ENCODE measurements around the gene CPTP.
A peak's percentile ranks its signal among the peaks of the same experiment; 100 is the strongest.

CPTP gene

DNA sequence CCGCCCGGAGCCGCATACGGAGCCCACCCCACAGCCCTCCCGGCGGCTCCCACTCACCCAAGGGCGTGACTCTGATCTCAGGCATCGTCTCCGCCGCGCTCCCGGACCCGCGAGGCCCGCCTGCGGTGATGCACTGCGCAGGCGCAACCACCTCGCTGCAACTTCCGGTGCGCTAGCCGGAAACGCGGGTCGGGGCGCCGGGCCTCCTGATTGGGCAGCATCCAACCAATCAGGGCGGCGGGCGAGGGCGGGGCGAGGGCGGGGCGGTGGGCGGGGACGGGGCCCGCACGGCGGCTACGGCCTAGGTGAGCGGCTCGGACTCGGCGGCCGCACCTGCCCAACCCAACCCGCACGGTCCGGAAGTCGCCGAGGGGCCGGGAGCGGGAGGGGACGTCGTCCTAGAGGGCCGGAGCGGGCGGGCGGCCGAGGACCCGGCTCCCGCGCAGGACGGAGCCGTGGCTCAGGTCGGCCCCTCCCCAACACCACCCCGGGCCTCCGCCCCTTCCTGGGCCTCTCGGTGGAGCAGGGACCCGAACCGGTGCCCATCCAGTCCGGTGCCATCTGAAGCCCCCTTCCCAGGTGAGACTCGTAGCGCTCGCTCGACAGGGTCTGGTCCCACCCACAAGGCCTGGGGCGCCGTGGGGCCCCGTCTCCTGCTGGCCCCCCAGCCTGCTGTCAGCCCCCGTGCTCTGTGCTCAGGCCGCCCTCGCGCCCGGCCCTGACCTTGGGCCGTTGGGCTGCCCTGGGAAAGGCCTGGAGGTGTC is at the start of gene CPTP, which contains the start of gene INTS11:
Gene CPTP (plus strand): TSS at position 279 of the 764 bp plus-strand sequence. CDS start 2,109 bp downstream, outside the sequence.
Gene INTS11 (minus strand): TSS at position 137 of the 764 bp plus-strand sequence. CDS start 52 bp downstream, at position 85.
- DNase-seq = peak; percentile 95 to 98

DNA sequence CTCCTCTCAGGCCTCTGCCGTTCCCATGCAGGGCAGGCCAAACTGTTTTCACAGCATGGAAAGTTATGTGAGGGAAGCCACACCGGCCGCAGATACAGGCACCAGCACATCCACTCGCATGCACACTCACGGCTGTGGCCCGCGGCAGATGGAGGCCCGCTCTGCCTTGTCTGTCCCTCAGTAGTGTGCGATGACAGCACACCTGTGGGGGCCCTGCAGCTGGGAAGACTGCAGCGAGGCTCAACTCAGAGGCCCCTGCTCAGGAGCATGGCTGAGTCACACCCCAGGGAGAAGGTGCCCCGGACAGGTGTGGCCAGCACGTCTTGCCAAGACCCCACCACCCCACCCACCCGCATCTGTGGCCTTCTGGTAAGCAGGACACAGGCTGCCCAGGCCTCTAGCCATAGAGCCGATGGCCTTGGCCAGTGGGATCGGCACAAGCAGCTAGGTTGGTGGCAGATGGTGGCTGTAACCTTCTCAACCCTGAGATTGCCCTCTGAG is 49.6 kb upstream of the CPTP start:
- no peak for DNase-seq

DNA sequence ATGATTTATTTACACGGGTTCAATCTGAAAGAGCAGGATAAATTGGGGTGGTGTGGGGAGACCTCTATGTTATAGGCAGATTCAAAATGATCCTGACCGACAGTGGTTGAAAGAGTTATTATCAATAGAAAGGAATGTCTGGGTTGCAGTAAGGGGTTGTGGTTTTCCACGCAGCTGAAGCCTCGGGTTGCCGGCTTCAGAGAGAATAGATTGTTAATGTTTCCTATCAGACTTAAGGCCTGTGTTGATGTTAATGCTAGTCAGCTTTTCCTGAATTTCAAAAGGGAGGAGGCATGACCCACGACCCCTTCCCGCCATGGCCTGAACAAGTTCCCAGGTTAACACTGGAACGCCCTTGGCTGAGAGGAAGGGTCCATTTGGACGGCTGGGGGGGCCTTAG is 48.8 kb upstream of the CPTP start:
- no peak for DNase-seq

DNA sequence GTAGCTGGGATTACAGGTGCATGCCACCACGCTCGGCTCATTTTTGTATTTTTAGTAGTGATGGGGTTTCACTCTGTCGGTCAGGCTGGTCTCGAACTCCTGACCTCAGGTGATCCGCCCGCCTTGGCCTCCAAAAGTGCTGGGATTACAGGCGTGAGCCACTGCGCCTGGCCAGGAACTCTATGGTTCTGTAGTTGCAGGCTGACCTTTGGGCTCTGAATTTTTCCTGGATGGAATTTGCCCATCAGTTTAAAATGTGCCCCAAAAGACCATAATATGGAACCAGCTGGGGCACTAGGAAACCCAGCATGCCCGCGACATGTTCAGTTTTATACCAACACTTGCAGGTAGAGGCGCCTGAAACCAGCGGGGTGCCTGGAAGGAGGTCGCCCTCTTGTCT is 46.0 kb upstream of the CPTP start:
- no peak for DNase-seq

DNA sequence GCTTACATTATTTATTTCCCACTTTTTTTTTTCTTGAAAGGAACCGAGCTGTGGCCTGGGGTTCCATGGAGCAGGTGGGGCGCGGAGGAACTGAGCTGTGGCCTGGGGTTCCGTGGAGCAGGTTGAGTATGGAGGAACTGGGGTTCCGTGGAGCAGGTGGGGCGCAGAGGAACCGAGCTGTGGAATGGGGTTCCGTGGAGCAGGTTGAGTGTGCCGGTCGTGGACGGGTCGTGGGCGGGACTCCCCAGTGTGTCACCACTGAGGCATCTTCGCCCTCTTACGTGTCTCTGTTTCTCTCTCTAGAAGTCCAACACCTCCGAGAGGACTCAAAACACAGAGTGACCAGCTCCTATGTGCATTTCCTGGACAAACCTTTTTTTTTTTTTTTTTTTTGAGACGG is 45.6 kb upstream of the CPTP start:
- no peak for DNase-seq

DNA sequence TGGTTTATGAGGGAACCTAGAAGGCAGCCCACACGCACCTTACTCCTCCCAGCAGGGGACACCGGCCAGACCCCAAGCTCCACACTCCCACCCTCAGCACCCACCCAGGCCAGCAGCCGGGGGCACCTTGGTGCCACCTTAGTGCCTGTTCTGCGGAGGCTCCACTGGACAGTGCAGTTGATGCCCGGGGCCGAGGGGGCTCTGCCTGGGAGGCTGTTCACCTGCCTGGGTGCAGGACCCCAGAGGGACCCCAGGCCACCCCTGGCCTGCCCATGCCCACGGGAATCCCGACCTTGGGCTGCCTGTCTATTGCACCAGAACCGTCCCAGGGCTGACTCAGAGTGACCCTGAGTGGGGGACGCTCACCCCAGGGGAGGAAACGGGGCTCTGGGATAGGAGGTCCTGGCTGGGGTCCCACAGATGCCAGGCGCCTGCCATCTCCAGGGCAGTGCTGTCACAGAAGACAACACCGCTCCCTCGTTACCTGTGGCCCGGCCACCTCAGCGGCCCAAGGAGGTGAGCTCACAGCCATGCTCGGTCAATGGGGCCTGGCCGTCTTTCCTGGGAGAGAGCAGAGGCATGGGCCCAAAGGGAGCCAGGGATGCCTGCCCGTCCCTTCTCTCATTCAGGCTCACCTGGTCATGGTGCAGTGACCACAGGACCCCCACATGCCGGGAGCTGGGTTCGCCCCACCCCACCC is 43.7 kb upstream of the CPTP start:
- no peak for DNase-seq

DNA sequence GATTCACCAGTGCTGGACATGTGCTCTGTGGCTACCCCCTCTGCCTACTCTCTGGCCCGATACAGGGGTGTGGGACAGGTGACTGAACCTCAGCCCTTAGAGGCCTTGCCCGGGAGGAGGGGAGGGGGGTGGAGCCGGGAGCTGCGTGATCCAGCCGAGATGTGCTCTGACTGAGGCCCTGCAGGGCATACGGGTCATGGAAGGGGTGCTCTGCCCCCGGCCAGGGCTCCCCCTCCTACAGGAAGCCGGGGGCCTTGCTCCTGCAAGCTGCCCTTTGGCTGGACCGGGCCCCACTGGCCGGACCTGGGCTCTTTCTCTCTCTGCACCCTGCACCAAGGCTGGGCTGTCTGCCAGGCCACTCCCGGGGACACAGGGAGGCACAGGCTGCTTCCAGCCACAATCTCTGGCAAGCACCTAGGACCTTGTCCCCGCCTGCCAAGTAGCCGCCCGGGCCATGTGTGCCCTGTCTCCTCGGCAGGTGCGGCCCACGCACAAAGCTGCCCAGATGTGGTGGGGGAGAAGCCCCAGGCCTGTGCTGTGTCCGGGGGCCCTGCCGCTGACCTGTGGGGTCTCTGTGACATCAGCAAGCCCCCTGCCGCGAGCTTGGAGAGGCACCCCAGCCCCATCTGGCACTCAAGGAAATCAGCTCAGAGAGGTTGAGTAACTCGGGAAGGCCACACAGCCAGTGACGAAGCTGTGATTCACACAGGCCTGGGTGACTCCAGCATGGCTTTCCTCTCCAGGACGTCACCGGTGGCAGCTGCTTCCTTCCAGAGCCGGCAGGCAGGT is 42.9 kb upstream of the CPTP start:
- DNase-seq = no peak

DNA sequence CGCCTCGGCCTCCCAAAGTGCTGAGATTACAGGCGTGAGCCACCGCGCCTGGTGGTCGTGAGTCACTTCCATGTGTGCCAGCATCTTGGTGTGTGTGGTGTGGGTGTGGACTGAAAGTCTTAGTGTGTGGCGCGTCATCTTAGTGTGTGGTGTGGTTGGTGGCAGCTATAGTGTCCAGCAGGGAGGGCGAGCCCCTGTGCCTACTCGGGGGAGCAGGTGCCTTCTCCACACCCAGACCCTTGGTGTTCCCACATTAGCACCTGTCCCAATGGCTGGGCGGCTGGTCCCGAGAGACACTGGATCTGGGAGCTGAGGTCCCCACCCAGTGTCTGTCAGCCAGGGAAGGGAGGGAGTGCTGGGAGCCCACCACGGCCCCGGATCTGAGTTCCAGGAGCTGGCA is 41.6 kb upstream of the CPTP start:
- no peak for DNase-seq

DNA sequence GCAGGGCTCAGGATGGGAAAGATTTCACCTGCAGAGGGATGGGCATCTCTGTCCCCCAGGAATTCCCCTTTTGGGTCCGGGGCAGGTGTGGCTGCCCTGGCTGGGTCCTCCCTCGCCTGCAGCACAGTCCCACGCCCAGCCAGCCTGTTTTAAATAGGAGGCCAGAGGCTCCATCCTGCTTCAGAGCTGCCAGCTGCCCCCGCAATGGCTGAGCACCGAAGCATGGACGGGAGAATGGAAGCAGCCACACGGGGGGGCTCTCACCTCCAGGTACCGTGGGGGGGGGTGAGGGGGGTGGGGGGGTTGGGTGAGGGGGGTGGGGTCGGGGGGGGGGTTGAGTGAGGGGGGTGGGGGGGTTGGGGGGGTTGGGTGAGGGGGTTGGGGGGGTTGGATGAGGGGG is 40.8 kb upstream of the CPTP start:
- DNase-seq = no peak

DNA sequence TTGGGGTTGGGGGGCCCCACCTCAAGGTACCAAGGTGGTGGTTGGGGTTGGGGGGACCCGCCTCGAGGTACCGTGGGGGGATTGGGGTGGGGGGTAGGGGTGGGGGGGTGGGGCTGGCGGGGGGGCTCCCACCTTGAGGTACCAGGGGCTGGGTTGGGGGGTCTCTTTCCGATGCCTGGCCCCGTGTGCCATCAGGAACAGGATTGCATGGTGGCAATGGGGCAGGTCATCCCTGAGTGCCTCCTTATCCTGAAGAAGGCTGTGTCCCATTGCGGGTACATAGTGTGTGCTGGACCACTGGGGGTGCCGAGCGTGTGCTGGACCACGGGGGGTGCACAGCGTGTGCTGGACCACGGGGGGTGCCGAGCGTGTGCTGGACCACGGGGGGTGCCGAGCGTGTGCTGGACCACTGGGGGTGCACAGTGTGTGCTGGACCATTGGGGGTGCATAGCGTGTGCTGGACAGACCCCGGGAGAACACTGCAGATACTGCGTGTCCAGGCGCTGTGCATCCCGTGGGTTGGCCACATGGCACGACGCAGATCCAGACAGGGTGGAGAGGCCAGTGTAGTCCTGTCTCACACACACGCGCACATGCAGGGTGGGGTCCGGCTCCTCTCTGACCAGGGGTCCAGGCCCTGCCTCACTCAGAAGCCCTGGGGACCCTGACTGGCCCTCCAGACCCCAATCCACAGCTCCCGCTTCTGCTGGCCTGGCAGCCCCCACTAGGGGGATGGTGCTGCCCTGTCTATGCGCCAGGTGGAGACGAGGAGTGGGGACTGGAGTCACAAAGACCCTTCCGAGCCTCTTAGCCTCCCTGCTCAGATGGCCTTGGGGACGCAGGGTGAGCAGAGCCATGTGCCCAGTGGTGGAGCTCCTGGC is 40.1 kb upstream of the CPTP start:
- no peak for DNase-seq

DNA sequence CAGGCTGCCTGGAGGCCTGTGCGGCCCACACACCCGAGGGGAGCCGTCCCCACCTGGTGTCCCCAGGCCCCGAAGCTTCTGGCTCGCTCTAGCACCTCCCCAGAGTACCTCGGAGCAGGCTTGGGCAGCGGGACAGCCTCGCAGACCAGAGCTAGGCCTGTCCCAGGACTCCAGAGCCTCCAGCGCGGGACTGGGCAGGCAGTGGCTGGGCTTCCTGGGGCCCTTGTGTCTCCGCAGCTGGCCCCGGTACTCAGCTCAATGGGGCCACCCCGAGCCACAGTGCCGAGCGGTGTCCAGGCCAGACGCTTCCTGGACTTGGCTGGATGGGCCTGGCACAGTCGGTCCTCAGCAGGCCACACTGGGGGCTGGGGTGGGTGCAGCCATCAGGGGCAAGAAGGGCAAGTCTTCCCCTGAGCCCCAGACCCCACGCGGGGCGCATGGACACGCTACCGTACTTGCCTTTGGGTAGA is 39.5 kb upstream of the CPTP start:
- no peak for DNase-seq

DNA sequence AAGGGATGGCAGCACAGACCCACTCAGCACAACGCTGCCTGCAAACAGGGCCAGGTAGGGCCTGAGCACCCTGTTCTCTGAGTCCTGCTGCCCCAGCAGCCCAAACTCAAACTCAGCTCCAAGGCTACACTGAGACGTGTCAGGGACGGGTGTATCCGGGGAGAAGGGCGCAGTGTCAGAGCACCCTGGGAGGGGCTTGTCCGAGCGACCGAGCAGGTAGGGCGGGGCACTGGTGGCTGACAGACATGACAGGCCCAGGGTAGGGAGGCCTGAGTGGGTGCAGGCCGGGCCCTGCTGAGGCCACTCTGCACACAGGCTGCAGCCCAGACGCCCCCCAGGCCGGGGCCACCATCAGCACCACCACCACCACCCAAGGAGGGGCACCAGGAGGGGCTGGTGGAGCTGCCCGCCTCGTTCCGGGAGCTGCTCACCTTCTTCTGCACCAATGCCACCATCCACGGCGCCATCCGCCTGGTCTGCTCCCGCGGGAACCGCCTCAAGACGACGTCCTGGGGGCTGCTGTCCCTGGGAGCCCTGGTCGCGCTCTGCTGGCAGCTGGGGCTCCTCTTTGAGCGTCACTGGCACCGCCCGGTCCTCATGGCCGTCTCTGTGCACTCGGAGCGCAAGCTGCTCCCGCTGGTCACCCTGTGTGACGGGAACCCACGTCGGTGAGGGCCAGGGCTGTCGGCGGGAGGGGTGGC is 38.8 kb upstream of the CPTP start:
- DNase-seq = no peak

DNA sequence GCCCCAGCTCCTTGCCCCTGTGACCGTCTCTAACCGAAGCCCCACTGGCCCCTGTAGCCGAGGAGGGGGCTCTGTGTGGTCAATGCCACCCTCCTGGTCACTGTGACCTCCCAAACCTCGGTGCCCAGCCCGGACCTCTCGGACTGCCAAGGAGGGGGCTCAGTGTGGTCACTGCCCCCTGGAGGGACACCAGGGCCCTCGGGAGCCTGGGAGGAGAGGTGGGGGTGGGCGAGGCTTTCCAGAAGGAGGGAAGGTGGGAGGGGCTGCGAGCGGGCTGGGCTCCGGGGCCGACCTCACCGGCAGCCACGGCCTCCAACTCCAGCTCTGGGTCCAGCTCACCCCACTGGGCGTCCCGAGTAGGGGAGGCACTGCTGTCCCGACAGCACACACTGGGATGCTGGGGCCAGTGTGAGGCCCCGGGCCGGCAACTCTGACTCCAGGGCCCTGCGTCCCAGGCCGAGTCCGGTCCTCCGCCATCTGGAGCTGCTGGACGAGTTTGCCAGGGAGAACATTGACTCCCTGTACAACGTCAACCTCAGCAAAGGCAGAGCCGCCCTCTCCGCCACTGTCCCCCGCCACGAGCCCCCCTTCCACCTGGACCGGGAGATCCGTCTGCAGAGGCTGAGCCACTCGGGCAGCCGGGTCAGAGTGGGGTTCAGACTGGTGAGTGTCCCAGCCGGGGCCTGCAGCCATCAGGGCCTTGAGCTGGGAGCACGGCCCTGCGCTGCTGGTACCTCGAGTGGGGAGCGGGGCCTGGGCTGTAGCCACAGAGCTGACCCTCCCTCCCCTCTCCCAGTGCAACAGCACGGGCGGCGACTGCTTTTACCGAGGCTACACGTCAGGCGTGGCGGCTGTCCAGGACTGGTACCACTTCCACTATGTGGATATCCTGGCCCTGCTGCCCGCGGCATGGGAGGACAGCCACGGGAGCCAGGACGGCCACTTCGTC is 38.0 kb upstream of the CPTP start:
- DNase-seq = no peak

DNA sequence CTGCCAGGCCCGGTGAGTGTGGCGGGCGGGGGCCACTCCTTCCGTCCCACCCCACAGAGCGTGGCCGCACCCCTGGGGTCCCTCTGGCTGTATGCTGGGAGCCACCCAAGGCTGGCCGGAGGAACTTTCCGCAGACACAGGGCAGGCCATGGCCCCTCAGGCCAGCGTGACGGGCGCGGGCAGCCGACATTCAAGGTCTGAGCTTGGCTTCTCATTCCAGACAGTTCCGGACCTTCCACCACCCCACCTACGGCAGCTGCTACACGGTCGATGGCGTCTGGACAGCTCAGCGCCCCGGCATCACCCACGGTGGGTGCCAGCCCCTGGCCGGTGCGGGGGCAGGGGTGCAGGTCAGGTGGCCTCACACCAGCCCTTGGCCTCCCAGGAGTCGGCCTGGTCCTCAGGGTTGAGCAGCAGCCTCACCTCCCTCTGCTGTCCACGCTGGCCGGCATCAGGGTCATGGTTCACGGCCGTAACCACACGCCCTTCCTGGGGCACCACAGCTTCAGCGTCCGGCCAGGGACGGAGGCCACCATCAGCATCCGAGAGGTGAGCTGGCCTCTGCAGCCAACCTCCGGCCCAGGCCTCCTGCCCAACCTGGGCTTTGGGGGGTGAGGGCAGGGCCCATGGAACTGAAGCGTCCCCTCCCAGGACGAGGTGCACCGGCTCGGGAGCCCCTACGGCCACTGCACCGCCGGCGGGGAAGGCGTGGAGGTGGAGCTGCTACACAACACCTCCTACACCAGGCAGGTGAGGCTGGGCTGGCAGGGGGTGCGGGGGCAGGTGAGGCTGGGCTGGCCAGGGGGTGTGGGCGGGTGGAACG is 37.1 kb upstream of the CPTP start:
- DNase-seq = no peak

DNA sequence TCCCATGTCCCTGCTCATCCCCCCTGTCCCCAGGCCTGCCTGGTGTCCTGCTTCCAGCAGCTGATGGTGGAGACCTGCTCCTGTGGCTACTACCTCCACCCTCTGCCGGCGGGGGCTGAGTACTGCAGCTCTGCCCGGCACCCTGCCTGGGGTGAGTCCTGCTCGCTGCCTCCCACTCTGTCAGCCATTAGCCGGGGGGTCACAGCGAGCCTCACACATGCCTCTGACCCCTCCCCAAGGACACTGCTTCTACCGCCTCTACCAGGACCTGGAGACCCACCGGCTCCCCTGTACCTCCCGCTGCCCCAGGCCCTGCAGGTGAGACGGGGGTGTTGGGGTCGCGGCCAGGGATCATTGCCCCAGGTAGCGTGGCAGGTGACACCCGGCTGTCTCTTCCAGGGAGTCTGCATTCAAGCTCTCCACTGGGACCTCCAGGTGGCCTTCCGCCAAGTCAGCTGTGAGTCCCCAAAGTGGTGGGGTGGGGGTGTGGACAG is 34.3 kb upstream of the CPTP start:
- peak; percentile 57 to 60 for DNase-seq

DNA sequence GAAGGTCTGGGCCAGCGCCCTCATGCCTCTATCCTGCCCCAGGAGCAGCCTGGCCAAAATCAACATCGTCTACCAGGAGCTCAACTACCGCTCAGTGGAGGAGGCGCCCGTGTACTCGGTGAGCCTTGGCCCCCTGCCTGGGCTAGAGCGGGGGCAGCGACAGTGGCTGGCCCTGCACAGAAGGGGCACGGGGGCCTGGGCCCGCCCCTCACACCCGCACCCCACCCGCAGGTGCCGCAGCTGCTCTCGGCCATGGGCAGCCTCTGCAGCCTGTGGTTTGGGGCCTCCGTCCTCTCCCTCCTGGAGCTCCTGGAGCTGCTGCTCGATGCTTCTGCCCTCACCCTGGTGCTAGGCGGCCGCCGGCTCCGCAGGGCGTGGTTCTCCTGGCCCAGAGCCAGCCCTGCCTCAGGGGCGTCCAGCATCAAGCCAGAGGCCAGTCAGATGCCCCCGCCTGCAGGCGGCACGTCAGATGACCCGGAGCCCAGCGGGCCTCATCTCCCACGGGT is 33.5 kb upstream of the CPTP start:
- DNase-seq = no peak

DNA sequence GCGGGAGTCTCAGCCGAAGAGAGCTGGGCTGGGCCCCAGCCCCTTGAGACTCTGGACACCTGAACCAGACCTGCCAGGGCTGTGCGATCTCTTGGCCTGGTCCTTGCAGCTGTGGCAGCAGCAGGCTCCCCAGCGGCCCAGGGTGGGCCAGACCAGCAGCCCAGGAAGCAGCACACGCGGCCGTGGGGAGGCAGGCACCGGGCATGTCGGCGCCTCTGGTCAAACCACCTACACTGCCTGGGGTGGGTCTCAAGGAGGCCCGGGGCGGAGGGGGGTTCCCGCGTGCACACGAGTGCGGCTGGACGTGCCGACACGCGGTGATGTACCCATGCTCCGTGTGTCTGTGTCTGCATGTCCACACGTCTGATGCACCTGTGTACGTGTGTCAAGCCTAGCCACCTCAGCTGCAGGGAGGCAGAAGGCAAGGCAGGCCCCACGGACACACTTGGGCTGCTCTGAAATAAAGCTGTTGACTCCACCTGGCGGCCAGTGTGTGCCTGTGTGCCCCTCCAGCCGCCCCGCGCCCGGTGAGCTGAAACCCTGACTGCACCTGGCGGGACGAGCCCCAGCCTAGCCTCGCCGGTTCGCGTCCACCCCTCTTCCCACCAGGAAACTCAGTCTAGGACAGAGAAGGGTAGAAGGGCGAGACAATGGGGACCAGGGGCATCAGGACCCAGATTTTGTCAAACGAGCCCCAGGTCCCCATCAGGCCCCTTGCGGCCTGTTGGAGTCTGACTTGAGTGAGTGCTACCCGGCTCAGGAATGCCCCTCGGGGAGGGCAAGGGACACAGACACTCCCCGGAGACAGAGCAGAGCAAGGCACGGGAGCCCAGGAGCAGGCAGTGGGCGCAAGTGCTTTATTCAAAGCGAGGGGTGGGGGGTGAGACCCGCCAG is 32.8 kb upstream of the CPTP start:
- DNase-seq = peak; percentile 72 to 75

DNA sequence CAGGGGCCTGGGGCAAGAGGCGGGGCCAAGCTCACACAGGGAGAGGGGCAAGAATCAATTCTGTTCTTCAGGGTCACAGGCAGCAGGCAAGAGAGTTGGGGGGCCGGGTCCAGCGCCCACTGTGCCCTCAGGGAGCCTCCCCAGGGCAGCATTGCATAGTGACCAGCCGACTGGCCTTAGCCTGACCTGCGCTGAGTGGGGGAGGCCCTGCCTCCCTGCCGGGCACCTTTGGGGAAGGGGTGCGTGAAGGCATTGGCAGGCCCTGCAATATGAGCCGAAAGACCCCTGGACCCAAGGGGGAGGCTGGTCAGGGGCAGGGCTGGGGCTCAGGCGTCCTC is 32.2 kb upstream of the CPTP start:
- DNase-seq = no peak
